Fibroblast of skin of right biceps (primary cell): Measurements from ENCODE around the gene GUCA1A.
A peak's percentile ranks its signal among the peaks of the same experiment; 100 is the strongest.
"Not testable (repeated sequence)": the region's sequence is repeated elsewhere in the genome, so short reads cannot be mapped to it uniquely, and the experiment has no call there.

ENCODE experiments used
- DNase-seq: peaks from one replicate; pipeline ENCODE4 v3.0.0-alpha.2; 2013

The GUCA1A gene

GRCh38 chr6:42177514-42178364 lies 4.6 kb downstream of the GUCA1A start:
- peak; percentile 34 for DNase-seq

- no peak for DNase-seq
Measured at GRCh38 chr6:42179261-42179944, 6.2 kb downstream of the GUCA1A start.

GRCh38 chr6:42179945-42180313 lies 6.8 kb downstream of the GUCA1A start:
- DNase-seq = no peak

GRCh38 chr6:42182101-42182500 lies 8.9 kb downstream of the GUCA1A start:
- no peak for DNase-seq

- DNase-seq = no peak
Measured at GRCh38 chr6:42184475-42184874, 11.3 kb downstream of the GUCA1A start.

- DNase-seq = no peak
Measured at GRCh38 chr6:42185597-42185996, 12.4 kb downstream of the GUCA1A start.

GRCh38 chr6:42188406-42188805 lies 15.2 kb downstream of the GUCA1A start:
- no peak for DNase-seq

GRCh38 chr6:42190554-42191183 lies 17.5 kb downstream of the GUCA1A start:
- peak; percentile 89 for DNase-seq

- not testable (repeated sequence) for DNase-seq
Measured at GRCh38 chr6:42192385-42192784, 19.2 kb downstream of the GUCA1A start.

- DNase-seq = peak; percentile 17
Measured at GRCh38 chr6:42193491-42193894, 20.3 kb downstream of the GUCA1A start.

- no peak for DNase-seq
Measured at GRCh38 chr6:42194056-42194455, 20.9 kb downstream of the GUCA1A start.

GRCh38 chr6:42195415-42195814 lies 22.3 kb downstream of the GUCA1A start:
- DNase-seq = no peak

GRCh38 chr6:42197555-42198362 lies 24.6 kb downstream of the GUCA1A start:
- DNase-seq = peak; percentile 69

- peak; percentile 73 for DNase-seq
Measured at GRCh38 chr6:42199106-42199981, 26.2 kb downstream of the GUCA1A start.

GRCh38 chr6:42200035-42200434 lies 26.9 kb downstream of the GUCA1A start:
- peak; percentile 93 for DNase-seq

GRCh38 chr6:42201382-42201781 lies 28.2 kb downstream of the GUCA1A start:
- no peak for DNase-seq

- DNase-seq = not testable (repeated sequence)
Measured at GRCh38 chr6:42202131-42202915, 29.2 kb downstream of the GUCA1A start.

- no peak for DNase-seq
Measured at GRCh38 chr6:42203183-42203582, 30.0 kb downstream of the GUCA1A start.

GRCh38 chr6:42204768-42205282 lies 31.7 kb downstream of the GUCA1A start:
- DNase-seq = no peak

- not testable (repeated sequence) for DNase-seq
Measured at GRCh38 chr6:42207559-42207958, 34.4 kb downstream of the GUCA1A start.

GRCh38 chr6:42210551-42210950 lies 37.4 kb downstream of the GUCA1A start:
- no peak for DNase-seq
